ENCODE results near the gene PADI4.

The PADI4 gene

DNA sequence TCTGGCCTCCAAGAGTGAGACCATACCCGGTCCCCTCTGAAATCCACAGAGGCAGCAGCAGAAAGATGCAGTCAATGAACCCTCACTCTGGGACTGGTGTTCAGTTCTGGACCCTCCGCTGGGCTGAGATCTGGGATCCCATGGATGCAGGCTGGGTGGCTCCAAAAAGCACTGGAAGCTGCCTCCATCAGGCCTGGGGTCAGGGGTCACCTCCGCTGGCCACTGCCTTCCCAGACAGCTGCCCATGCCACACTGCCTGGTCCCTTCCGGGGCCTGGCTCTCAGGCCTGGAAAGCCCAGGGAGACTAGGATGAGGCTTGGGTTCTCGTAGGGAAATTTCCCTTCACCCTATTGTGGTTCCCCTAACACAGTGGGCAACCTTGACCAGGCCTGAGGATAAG, 21.4 kb upstream of the PADI4 start:
- DNase-seq: no peak

DNA sequence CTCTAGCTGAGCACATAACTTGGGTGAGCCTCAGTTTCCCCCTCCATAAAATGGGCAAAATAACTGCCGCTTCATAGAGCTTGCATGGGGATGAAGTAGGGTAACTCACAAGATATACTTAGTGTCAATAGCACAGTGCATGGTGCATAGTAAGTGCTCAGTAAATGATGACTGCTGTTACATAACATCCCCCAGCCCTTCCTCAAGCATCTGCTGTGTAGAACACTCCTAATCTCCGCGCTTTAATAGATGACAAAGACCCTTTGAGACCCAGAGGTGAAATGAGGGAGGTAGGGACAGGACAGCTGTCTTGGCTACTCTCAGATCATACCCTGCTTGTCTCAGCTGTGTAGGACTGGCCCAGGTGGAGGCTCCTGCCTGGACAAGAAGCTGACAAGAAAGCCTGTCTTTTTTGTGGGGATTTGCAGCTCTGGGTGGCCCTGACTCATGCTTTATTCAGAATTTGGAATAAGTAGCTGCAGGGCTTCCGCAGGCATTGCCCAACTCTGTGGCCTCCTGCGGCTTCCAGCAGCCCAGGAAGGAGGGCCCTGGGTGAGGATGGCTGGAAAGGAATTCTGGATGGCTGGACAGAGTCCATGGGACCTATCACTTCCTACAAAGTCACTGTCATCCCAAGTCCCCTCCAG, 20.7 kb upstream of the PADI4 start:
- DNase-seq: no peak

DNA sequence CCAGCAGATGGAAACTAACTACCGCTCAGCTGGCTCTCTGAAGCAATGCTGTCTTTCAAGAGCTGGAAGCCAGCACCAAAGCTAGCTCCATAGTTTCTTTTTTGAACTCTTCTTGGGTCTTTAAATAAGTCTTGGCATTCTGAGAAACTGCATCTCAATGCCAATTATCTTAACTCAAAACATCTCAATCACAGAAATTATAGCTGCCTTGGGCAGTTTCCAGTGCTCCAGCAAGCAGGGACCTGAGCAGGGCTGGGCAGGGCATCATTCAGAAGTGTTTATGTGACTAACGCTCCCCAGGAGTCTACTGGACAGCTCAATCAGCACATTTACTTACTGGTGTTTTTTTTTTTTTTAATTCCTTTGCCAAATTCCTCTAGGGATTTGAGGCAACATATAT, 18.3 kb upstream of the PADI4 start:
- DNase-seq: no peak

DNA sequence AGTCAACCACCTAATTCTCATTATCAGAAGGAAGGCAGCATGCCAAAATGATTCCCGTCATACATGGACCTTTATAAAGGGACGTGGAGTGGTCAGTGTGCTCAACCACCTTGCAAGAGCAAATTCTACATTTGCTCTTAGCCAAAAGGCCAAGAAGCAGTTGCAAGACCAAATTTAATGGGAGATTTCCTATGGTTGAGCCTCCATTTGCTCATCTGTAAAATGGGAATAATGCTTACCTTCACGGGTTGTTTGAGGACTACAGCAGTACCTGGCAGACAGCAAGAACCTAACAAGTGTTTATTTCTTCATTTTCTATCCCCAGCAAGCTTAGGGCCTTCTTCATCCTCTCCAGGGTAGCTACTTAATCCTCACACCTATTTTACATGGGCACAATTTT, 17.4 kb upstream of the PADI4 start:
- DNase-seq: no peak

DNA sequence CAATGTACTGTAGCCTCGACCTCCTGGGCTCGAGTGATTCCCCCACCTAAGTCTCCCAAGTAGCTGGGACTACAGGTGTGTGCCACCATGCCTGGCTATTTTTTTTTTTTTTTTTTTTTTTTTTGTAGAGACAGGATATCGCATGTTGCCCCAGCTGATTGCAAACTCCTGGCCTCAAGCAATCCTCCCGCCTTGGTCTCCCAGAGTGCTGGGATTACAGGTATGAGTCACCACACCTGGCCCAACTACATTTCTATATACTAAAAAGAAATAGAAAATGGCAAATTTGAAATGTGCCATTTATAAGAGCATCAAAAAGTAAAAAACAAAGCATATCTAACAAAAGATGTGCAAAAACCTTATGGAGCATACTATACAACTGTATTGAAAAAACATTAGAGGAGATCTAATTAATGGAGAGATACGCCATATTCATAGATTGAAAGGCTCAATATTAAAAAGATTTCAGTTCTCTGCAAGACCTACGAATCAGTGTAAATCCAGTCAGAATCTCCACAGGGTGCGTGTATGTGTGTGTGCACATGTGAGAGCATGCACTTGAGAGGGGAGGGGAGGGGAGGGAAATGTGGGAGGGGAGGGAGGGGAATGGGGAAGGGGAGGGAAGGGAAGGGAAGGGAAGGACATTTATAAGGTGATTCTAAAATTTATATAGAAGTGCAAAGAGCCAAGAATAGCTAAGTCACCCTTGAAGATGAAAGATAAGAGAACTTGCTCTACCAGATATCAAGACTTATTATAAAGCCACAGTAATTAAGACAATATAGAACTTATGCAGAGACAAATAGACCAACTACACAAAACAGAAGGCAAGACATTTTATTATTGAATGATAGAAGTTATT, 15.5 kb upstream of the PADI4 start:
- DNase-seq: no peak

DNA sequence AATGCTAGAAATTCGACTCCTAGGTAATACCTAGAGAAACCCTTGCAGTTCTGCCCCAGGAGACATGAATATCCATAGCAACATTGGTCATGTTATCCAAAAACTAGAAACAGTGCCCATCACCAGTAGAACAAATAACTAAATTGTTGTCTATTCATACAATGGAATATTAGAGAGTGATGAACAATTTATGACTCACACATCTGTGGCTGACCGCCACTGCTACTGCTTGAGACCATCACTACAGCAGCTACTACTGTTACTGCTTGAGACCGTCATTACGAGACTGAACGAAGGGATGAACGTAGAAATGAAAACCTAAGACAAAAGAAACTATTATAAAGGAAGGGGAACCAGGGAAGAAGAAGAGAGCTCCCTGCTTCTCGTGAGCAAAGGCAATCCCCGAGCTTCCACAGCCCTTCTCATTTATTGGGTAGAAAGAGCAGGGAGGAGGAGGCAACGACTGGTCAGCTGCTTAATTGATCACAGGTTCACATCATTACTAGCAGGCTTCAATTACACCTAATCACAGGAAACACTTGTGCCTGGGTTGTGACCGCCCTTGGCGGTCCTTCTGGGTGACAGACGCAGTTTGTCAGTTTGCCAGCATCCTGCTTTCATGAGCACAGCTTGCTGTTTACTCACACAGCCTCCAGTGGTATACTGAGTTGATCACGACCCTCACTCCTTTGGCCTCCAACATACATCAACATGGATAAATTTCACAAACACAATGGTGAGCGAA, 14.1 kb upstream of the PADI4 start:
- no peak for DNase-seq

- DNase-seq: no peak
These were observed 12.7 kb upstream of the PADI4 start for GRCh38 chr1:17295292-17295691.

- DNase-seq: no peak
These were observed 11.9 kb upstream of the PADI4 start for GRCh38 chr1:17296086-17296485.

GRCh38 chr1:17297991-17298390, 10.0 kb upstream of the PADI4 start:
- DNase-seq: no peak

DNA sequence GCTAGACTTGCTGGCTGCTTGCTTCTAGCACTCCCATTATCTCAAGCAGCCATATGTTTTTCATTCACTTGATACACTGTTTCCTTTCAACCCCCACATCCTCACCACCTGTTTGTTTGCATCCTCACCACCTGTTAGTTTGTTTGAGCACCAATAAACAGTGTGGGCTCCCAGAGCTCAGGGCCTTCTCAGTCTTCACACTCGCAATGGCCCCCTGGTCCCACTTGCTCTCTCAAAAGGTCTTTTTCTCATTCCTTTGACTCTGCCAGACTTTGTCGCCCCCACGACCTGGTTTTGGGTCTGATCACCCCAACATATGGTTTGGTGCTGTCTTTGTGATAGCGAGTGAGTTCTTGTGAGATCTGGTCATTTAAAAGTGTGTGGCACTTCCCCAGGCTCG, 6.2 kb upstream of the PADI4 start:
- no peak for DNase-seq

- no peak for DNase-seq
These were observed 3.7 kb upstream of the PADI4 start for GRCh38 chr1:17304151-17304825.

DNA sequence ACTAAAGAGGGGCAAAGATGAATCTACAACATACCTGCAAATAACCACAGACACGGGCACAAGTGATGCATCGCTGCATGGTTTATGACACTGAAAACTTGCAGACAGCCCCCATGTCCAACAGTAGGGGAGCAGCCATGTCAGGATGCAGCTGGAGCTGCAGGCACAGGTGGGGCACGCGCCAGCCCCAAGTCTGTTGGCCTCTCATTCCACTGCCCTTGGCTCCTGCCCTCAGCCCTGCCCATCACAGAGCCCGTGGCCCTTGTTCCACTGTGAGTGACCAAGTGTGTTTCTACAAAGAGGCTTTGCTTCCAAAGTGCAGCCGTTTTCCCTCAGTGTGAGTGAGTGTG, 3.2 kb upstream of the PADI4 start:
- DNase-seq: no peak

DNA sequence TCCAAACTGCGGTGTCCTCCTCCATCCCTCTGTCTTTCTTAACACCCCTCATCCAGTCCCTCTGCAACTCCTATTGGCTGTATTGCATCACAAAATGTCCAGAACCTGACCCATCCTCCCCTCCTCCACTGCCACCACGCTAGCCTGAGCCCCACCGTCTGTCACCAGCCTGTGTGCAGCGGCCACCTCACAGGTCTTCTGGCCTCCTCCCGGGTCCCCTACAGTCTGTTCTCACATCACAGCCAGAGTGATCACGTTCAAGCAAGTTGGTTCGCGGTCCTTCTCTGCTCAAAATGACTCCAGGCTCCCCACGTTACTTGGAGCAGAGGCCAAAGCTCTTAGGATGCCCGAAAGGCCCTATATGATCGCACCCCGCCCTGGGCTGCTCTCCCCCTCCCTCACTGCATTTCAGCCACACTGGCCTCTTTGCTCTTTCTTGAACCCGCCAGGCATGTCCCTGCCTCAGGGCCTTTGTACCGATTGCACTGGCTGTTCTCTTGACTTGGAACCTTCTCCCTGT, 2.4 kb upstream of the PADI4 start:
- DNase-seq: no peak

GRCh38 chr1:17306407-17306806, 1.6 kb upstream of the PADI4 start:
- no peak for DNase-seq

GRCh38 chr1:17306921-17307320, 1.1 kb upstream of the PADI4 start:
- no peak for DNase-seq

DNA sequence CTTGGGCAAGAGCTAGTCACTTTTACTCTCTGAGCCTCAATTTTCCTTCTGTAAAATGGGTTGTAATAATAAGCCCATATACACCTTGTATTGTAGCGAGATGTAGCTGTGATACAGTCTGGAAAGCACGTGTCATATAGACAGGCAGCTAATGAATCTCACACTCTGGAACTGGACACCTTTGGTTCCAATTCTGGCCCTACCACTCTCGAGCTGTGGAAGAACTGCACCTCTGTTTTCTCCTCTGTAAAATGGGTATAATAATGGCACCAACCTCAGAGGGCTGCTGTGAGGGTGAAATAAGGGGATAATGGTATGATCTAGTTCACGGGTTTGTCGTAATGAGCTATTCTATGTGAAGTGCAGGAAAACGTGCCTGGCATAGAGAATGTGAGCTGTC, 668 bp upstream of the PADI4 start:
- DNase-seq: no peak

GRCh38 chr1:17308593-17308992, 596 bp downstream of the PADI4 start:
- no peak for DNase-seq

- no peak for DNase-seq
These were observed 1.6 kb downstream of the PADI4 start for GRCh38 chr1:17309426-17310067.

DNA sequence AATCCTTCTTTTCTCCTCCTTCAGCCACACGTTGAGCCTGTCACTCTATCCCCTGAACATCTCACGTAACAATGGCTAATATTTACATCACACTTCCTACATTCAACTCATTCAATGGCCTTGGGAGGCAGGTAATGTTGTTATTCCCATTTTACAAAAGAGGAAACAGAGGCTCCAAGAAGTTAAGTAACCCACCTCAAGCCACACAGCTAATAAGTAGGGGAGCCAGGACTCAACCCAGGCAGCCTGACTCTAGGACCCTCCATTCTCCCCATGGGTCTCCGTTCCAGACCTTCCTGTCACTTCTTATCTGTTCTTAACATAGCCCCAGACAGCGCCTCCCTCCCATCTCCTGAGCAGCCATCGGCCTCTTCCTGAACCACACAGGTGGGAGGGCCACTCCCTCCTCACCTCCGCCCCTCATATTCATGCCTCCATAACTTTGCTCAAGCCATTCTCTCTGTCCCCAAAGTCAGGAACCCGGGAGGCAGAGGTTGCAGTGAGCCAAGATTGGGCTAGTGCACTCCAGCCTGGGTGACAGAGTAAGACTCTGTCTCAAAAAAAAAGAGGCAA, 2.2 kb downstream of the PADI4 start:
- DNase-seq: no peak

- DNase-seq: no peak
These were observed 5.7 kb downstream of the PADI4 start for GRCh38 chr1:17313530-17314309.

DNA sequence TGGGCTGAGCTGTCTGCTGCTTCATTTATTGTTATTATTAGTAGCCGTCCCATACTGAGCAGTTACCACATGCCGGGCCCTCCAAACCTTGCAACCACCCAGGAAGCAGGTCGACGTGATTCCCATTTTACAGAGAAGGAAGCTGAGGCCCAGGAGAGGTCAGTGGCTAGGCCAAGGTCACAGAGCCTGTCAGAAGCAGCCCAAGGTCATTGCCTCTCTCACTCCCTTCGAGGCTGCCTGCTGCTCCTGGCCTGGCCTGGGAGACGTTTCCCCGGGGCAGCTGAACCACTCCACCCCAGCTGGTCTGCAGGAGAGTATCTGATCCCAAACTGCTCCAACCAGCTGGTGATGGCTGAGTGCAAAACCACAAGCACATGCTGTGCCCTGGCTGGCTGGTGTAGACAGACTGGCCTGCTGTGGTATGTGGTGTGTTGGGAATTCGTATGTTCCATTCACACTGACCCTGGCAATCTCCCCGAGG, 6.5 kb downstream of the PADI4 start:
- DNase-seq: no peak
